ENCODE results near the gene MYMK.
"Not testable (repeated sequence)": the region's sequence is repeated elsewhere in the genome, so short reads cannot be mapped to it uniquely, and the experiment has no call there.

MYMK gene

GRCh38 chr9:133566382-133566781, 41.6 kb upstream of the MYMK start:
- Histone ChIP-seq H3K27ac (ENCODE audit: low read length) (no peak overlapping the region), H3K9me3 (ENCODE audit: control insufficient read depth, low read depth, low read length) (no peaks in the 10 kb centered on the region), H3K27me3 (ENCODE audit: control insufficient read depth, insufficient read depth, low read length) (no peaks in the 10 kb centered on the region), H3K4me3 (ENCODE audit: low read length) (no peak overlapping the region), H3K4me1 (ENCODE audit: control insufficient read depth, low read depth, low read length) (no peaks in the 10 kb centered on the region), H3K36me3 (ENCODE audit: control insufficient read depth, low read depth, low read length) (no peaks in the 10 kb centered on the region), H3K9ac (ENCODE audit: low read length) (no peak overlapping the region)

- no peaks in the 10 kb centered on the region for H3K36me3 ChIP-seq (ENCODE audit: control insufficient read depth, low read depth, low read length)
- H3K4me1 ChIP-seq (ENCODE audit: control insufficient read depth, low read depth, low read length), result no peaks in the 10 kb centered on the region
- H3K4me3 ChIP-seq (ENCODE audit: low read length), result no peak overlapping the region
- no peak overlapping the region for H3K27ac ChIP-seq (ENCODE audit: low read length)
- H3K9me3 ChIP-seq (ENCODE audit: control insufficient read depth, low read depth, low read length), result no peaks in the 10 kb centered on the region
- H3K27me3 ChIP-seq (ENCODE audit: control insufficient read depth, insufficient read depth, low read length), result no peaks in the 10 kb centered on the region
- H3K9ac ChIP-seq (ENCODE audit: low read length), result no peak overlapping the region
Measured at GRCh38 chr9:133564451-133565116, 39.8 kb upstream of the MYMK start.

- not testable (repeated sequence) for H3K27me3 ChIP-seq (ENCODE audit: control insufficient read depth, insufficient read depth, low read length); H3K36me3 ChIP-seq (ENCODE audit: control insufficient read depth, low read depth, low read length); H3K27ac ChIP-seq (ENCODE audit: low read length); H3K4me1 ChIP-seq (ENCODE audit: control insufficient read depth, low read depth, low read length); H3K4me3 ChIP-seq (ENCODE audit: low read length); H3K9me3 ChIP-seq (ENCODE audit: control insufficient read depth, low read depth, low read length); H3K9ac ChIP-seq (ENCODE audit: low read length)
Measured at GRCh38 chr9:133563814-133564213, 39.1 kb upstream of the MYMK start.

- no peak overlapping the region for H3K9ac ChIP-seq (ENCODE audit: low read length)
- peaks cover 8% of the 10 kb centered on the region for H3K4me1 ChIP-seq (ENCODE audit: control insufficient read depth, low read depth, low read length)
Measured at GRCh38 chr9:133563291-133563796, 38.6 kb upstream of the MYMK start.

GRCh38 chr9:133562611-133563290, 38.0 kb upstream of the MYMK start:
- Histone ChIP-seq H3K27ac (ENCODE audit: low read length) (no peak overlapping the region), H3K9me3 (ENCODE audit: control insufficient read depth, low read depth, low read length) (no peaks in the 10 kb centered on the region), H3K4me1 (ENCODE audit: control insufficient read depth, low read depth, low read length) (peaks cover 13% of the 10 kb centered on the region), H3K4me3 (ENCODE audit: low read length) (no peak overlapping the region), H3K27me3 (ENCODE audit: control insufficient read depth, insufficient read depth, low read length) (no peaks in the 10 kb centered on the region), H3K36me3 (ENCODE audit: control insufficient read depth, low read depth, low read length) (no peaks in the 10 kb centered on the region), H3K9ac (ENCODE audit: low read length) (no peak overlapping the region)

More at GRCh38 chr9:133563291-133563796, 38.6 kb upstream of the MYMK start:
- no peak overlapping the region for H3K4me3 ChIP-seq (ENCODE audit: low read length)
- H3K36me3 ChIP-seq (ENCODE audit: control insufficient read depth, low read depth, low read length), result no peaks in the 10 kb centered on the region
- H3K27ac ChIP-seq (ENCODE audit: low read length), result no peak overlapping the region
- no peaks in the 10 kb centered on the region for H3K9me3 ChIP-seq (ENCODE audit: control insufficient read depth, low read depth, low read length)
- no peaks in the 10 kb centered on the region for H3K27me3 ChIP-seq (ENCODE audit: control insufficient read depth, insufficient read depth, low read length)

GRCh38 chr9:133561976-133562554, 37.3 kb upstream of the MYMK start:
- Histone ChIP-seq H3K9ac (ENCODE audit: low read length) (no peak overlapping the region), H3K4me1 (ENCODE audit: control insufficient read depth, low read depth, low read length) (peaks cover 13% of the 10 kb centered on the region), H3K36me3 (ENCODE audit: control insufficient read depth, low read depth, low read length) (no peaks in the 10 kb centered on the region), H3K27me3 (ENCODE audit: control insufficient read depth, insufficient read depth, low read length) (no peaks in the 10 kb centered on the region), H3K9me3 (ENCODE audit: control insufficient read depth, low read depth, low read length) (no peaks in the 10 kb centered on the region), H3K4me3 (ENCODE audit: low read length) (no peak overlapping the region), H3K27ac (ENCODE audit: low read length) (no peak overlapping the region)

- Histone ChIP-seq H3K27ac (ENCODE audit: low read length) (no peak overlapping the region), H3K9ac (ENCODE audit: low read length) (no peak overlapping the region), H3K9me3 (ENCODE audit: control insufficient read depth, low read depth, low read length) (no peaks in the 10 kb centered on the region), H3K27me3 (ENCODE audit: control insufficient read depth, insufficient read depth, low read length) (no peaks in the 10 kb centered on the region), H3K36me3 (ENCODE audit: control insufficient read depth, low read depth, low read length) (no peaks in the 10 kb centered on the region), H3K4me3 (ENCODE audit: low read length) (no peak overlapping the region), H3K4me1 (ENCODE audit: control insufficient read depth, low read depth, low read length) (peaks cover 13% of the 10 kb centered on the region)
Measured at GRCh38 chr9:133560944-133561343, 36.2 kb upstream of the MYMK start.

GRCh38 chr9:133560311-133560710, 35.6 kb upstream of the MYMK start:
- H3K9me3 ChIP-seq (ENCODE audit: control insufficient read depth, low read depth, low read length), result no peaks in the 10 kb centered on the region
- no peaks in the 10 kb centered on the region for H3K36me3 ChIP-seq (ENCODE audit: control insufficient read depth, low read depth, low read length)

GRCh38 chr9:133558191-133559126, 33.7 kb upstream of the MYMK start:
- Histone ChIP-seq H3K36me3 (ENCODE audit: control insufficient read depth, low read depth, low read length) (no peaks in the 10 kb centered on the region), H3K4me1 (ENCODE audit: control insufficient read depth, low read depth, low read length) (peaks cover 13% of the 10 kb centered on the region), H3K9me3 (ENCODE audit: control insufficient read depth, low read depth, low read length) (no peaks in the 10 kb centered on the region), H3K4me3 (ENCODE audit: low read length) (no peak overlapping the region), H3K27ac (ENCODE audit: low read length) (peak overlapping the region; percentile 57), H3K9ac (ENCODE audit: low read length) (peak overlapping the region; percentile 59), H3K27me3 (ENCODE audit: control insufficient read depth, insufficient read depth, low read length) (no peaks in the 10 kb centered on the region)

More at GRCh38 chr9:133560311-133560710, 35.6 kb upstream of the MYMK start:
- Histone ChIP-seq H3K27me3 (ENCODE audit: control insufficient read depth, insufficient read depth, low read length) (no peaks in the 10 kb centered on the region), H3K4me3 (ENCODE audit: low read length) (no peak overlapping the region), H3K9ac (ENCODE audit: low read length) (no peak overlapping the region), H3K4me1 (ENCODE audit: control insufficient read depth, low read depth, low read length) (peaks cover 13% of the 10 kb centered on the region), H3K27ac (ENCODE audit: low read length) (no peak overlapping the region)

GRCh38 chr9:133557581-133557980, 32.8 kb upstream of the MYMK start:
- no peak overlapping the region for H3K27ac ChIP-seq (ENCODE audit: low read length)
- no peaks in the 10 kb centered on the region for H3K27me3 ChIP-seq (ENCODE audit: control insufficient read depth, insufficient read depth, low read length)
- no peak overlapping the region for H3K4me3 ChIP-seq (ENCODE audit: low read length)
- H3K4me1 ChIP-seq (ENCODE audit: control insufficient read depth, low read depth, low read length), result peaks cover 13% of the 10 kb centered on the region
- no peaks in the 10 kb centered on the region for H3K9me3 ChIP-seq (ENCODE audit: control insufficient read depth, low read depth, low read length)
- no peaks in the 10 kb centered on the region for H3K36me3 ChIP-seq (ENCODE audit: control insufficient read depth, low read depth, low read length)
- no peak overlapping the region for H3K9ac ChIP-seq (ENCODE audit: low read length)

- Histone ChIP-seq H3K36me3 (ENCODE audit: control insufficient read depth, low read depth, low read length) (no peaks in the 10 kb centered on the region), H3K4me3 (ENCODE audit: low read length) (no peak overlapping the region), H3K27me3 (ENCODE audit: control insufficient read depth, insufficient read depth, low read length) (no peaks in the 10 kb centered on the region), H3K9ac (ENCODE audit: low read length) (no peak overlapping the region), H3K9me3 (ENCODE audit: control insufficient read depth, low read depth, low read length) (no peaks in the 10 kb centered on the region), H3K27ac (ENCODE audit: low read length) (no peak overlapping the region), H3K4me1 (ENCODE audit: control insufficient read depth, low read depth, low read length) (peaks cover 13% of the 10 kb centered on the region)
Measured at GRCh38 chr9:133556354-133556753, 31.6 kb upstream of the MYMK start.

All from iPS-18a (cell line).